Esophagus squamous epithelium (tissue), 4 donors: ENCODE data around the gene TPSAB1.

Source experiments
- CTCF ChIP-seq, 6 experiments: fragments of 450-650 bp in 4 of 6; fragments of 200-600 bp in 2 of 6; sonication (generic) in 2 of 6; IDR thresholded peaks; one replicate each; pipeline ENCODE4 v1.5.1; 2016 to 2019; ENCODE audit warnings: antibody characterized with exemption in 6 of 6, mild to moderate bottlenecking in 4 of 6, moderate library complexity in 4 of 6
- POLR2A ChIP-seq, 4 donors: fragments of 450-650 bp; IDR thresholded peaks; one replicate each; pipeline ENCODE4 v1.6.1; 2017; ENCODE audit warnings: antibody characterized with exemption in 4 of 4, mild to moderate bottlenecking in 4 of 4, moderate library complexity in 3 of 4

GRCh38 chr16:1278477-1278876 lies 38.0 kb downstream of the TPSAB1 start:
- TF ChIP-seq CTCF (IDR thresholded peaks at IDR 0.05) = no peak
- no peak for TF ChIP-seq POLR2A (IDR thresholded peaks at IDR 0.05)
